ENCODE results near the gene USF1. TPM values are rescaled to one million over a fixed set of nuclear protein-coding genes. Genes with fewer than 3 reads are reported as not detected.

The USF1 gene
- total RNA-seq, 2 experiments from 2014 or later = 75.4 to 90.1 TPM

DNA sequence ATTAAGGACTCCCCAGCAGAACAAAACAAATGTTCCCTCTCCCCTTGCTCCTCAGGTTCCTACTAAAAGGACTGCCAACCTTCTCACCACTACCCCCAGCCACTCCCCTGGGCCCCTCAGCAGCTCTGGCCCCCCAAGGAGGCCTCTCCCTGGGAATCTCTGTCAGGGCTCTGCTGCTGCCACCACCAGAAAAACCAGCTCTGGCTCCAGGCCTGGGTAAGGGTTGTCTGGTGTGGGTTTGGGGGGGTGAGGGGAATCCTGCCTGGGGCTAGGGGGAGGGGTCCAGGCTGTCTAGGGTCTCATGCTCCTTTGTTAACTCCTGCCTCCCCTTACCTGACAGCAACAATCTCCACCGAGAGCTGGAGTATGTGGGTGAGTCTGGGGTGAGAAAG is 38.8 kb upstream of the USF1 start:
- no peak for ATAC-seq
- Mint-ChIP-seq H3K9me3 (ENCODE audit: low read depth) (no peaks in the 10 kb centered on the region), H3K27me3 (no peaks in the 10 kb centered on the region), H3K4me1 (peaks cover 9% of the 10 kb centered on the region), H3K36me3 (no peaks in the 10 kb centered on the region), H3K4me3 (no peak overlapping the region), H3K27ac (no peak overlapping the region)
- CTCF ChIA-PET = interaction anchor here (4.8 kb wide), 1 partner anchor 13 kb away, joined by 22 read pairs; the partner anchor contains the start of gene KLHDC9
- DNase-seq = no peak

DNA sequence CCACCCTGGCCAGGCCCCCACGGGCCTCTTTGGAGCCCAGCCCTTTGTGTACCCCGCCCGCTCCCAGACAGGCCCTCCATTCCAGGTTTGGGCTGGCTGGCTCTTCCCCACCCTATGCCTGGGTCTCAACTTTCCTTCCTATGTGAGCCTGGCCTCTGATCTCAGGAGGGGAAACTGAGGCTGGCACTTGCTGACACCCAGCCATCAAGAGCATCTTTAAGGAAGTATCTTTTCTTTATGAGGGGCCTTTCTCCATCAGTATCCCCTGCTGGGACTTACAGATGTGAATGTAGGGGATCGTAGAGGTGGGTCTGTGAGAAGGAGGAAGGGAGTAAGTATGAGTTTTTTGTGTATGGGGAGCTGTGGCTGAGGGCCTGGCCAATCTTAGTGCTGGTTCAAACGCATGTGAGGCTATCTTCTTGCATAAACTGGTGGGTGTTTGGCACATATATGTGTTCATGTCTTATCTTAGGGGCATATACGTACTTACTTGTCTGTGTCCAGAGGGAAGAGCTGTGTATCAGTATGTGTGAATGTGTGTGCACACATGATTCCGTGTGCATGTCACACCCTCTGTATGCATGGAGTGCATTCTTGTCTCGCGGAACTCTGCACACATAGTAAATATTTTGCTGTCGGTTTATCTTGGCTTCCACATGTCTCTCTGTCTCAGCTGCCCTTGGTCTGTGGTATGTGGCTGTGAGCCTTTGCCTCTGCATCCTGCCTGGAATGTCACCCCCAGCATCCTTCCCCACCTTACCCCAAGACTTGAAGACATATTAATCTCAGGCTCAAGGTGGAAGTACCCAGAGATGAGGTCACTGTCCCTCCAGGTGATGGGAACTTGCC is 38.2 kb upstream of the USF1 start:
- Mint-ChIP-seq H3K4me3 (no peak overlapping the region), H3K36me3 (no peaks in the 10 kb centered on the region), H3K27me3 (no peaks in the 10 kb centered on the region), H3K27ac (no peak overlapping the region), H3K4me1 (peaks cover 12% of the 10 kb centered on the region), H3K9me3 (ENCODE audit: low read depth) (no peaks in the 10 kb centered on the region)
- no peak for ATAC-seq
- no peak for DNase-seq
- CTCF ChIA-PET = interaction anchor here (2.2 to 4.8 kb wide), 3 partner anchors 12 to 15 kb away, joined by 5 to 22 read pairs (median 12); partner anchors contain the start of gene KLHDC9

DNA sequence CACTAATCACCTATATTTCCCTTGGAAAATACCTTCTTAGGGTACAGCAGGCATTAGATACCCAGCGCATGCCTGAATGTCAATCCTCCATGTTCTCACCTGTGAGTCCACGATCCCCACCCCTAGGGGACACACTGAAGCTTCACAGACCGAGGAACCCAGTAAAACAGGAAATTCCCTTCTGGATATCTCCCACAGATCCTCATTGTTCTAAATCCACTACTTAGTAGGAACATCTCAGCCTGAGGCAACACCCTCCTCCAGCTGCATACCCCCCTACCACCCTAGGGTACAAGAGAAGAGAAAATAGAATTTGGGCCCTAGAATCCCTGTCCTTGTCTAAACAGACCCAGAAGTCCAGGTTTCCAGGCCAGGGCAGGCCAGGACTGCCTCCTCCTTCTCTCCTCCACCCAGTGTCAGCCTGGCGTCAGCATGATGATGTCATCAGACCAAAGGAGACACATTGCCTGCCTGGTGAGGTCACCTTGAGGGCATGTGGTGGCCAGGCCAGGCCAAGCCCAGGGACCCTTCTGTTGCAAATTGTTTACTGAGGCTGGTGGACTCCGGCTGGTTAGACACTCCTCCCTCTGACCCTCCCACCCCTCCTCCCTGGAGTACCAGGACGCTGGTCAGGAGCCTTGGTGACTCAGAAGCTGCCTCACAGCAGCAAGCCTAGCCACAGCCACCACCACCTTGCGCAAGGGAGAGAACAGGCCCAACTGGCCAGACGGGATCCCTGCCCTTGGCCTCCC is 37.4 kb upstream of the USF1 start:
- CTCF ChIA-PET = interaction anchor here (2.2 to 4.8 kb wide), 3 partner anchors 12 to 14 kb away, joined by 5 to 22 read pairs (median 12); partner anchors contain the start of gene KLHDC9
- Mint-ChIP-seq H3K27me3 (no peaks in the 10 kb centered on the region), H3K4me1 (peaks cover 12% of the 10 kb centered on the region), H3K36me3 (no peaks in the 10 kb centered on the region), H3K9me3 (ENCODE audit: low read depth) (no peaks in the 10 kb centered on the region), H3K4me3 (no peak overlapping the region), H3K27ac (no peak overlapping the region)
- ATAC-seq (no peak), DNase-seq (no peak)

DNA sequence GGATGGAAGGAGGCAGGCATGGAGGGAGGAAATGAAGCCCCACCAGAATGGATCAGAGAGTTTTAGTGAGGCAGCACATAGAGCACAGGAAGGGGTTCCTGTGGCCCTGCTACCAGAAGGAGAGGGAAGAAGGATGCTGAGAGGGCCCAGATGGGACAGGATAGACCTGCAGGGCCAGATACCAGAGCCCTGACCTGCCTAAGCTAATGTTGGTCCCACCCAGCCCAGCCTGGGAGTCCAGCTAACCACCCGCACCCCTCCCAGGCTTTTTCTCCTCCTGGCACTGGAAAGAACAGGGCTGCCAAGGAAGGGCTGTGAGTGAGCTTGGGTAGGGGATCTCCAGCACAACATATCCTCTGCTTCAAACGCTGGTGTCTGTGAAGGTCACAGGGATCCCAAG is 36.7 kb upstream of the USF1 start:
- H3K27me3 Mint-ChIP-seq = no peaks in the 10 kb centered on the region
- peaks cover 12% of the 10 kb centered on the region for H3K4me1 Mint-ChIP-seq
- H3K36me3 Mint-ChIP-seq = no peaks in the 10 kb centered on the region
- DNase-seq (no peak), ATAC-seq (no peak)
- CTCF ChIA-PET = interaction anchor here (2.2 to 3.2 kb wide), 2 partner anchors 11 to 14 kb away, joined by 5 to 12 read pairs; no protein-coding TSS in a partner anchor
- no peaks in the 10 kb centered on the region for H3K9me3 Mint-ChIP-seq (ENCODE audit: low read depth)
- H3K4me3 Mint-ChIP-seq = no peak overlapping the region
- H3K27ac Mint-ChIP-seq = no peak overlapping the region

DNA sequence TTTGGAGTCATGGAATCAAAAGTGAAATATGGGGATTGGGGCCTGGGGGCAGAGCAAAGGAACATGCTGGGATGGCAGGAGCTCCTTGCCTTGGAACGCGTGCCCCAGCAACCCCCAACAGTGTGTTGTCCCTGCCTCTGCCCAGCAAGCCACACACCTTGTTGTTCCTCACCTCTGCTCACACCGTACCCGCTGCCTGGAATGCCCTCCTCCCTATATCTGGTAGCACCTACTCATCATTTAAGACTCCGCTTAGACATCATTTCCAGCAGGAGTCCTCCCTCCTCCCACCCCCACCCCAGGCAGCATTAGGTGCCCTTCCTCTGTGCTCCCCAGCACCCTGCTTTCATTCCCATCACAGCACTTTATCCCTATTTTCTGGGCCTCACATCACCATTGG is 35.7 kb upstream of the USF1 start:
- CTCF ChIA-PET = interaction anchor here (1.4 to 3.2 kb wide), 2 partner anchors 9 to 10 kb away, joined by 3 to 12 read pairs; no protein-coding TSS in a partner anchor

DNA sequence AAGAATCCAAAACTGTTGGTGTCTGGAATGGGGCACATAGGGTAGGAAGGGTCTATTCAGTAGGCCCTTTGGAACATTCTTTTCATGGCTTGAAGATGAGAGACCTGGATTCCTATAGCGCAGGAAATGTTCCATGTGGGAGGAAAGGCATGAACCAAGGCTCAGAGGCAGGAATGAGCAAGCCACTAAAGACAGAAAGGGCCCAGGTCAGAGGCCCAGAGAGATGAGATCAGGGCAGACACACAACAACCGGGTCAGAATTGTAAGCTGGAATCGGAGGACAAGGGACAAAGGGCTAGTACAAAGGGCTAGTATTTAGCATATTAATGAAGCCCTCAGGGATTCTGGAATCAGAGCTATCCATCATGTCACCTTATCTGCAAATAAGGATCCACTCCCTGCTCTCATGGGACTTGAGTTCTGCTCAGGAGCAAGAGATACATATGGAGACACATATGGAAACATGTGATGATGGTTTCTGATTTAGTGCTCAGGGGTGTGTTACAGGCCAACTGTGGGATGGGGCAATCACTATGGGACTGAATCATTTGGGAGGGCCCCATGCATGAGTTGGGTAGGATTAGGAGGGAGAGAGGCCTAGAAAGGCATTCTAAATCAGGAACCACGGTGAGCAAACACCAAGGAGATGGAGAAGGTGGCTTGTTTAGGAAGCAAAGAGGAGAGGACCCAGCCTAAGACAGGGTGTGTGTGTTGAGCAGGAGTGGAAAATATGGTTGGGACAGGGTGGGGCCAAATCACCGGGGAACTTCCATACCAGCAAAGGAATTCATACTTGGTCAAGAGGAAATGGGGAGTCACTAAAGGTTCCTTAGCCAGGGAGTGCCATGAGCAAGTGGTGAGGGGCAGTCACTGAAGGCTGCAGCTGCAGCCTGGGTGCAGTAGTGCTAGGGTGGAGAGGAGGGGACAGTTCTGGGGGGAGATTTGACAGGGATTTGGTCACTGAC is 34.9 kb upstream of the USF1 start:
- CTCF ChIA-PET = interaction anchor here (0.8 to 3.2 kb wide), 3 partner anchors 9 to 10 kb away, joined by 3 to 12 read pairs (median 3); no protein-coding TSS in a partner anchor
- Mint-ChIP-seq H3K9me3 (ENCODE audit: low read depth) (no peaks in the 10 kb centered on the region), H3K27ac (no peak overlapping the region), H3K36me3 (no peaks in the 10 kb centered on the region), H3K4me1 (peaks cover 12% of the 10 kb centered on the region), H3K4me3 (no peak overlapping the region), H3K27me3 (no peaks in the 10 kb centered on the region)
- ATAC-seq = no peak
- DNase-seq = no peak

More for the DNA sequence above, 35.7 kb upstream of the USF1 start:
- Mint-ChIP-seq H3K4me1 (peaks cover 12% of the 10 kb centered on the region), H3K27ac (no peak overlapping the region), H3K36me3 (no peaks in the 10 kb centered on the region), H3K27me3 (no peaks in the 10 kb centered on the region), H3K4me3 (no peak overlapping the region), H3K9me3 (ENCODE audit: low read depth) (no peaks in the 10 kb centered on the region)
- ATAC-seq = no peak
- no peak for DNase-seq

DNA sequence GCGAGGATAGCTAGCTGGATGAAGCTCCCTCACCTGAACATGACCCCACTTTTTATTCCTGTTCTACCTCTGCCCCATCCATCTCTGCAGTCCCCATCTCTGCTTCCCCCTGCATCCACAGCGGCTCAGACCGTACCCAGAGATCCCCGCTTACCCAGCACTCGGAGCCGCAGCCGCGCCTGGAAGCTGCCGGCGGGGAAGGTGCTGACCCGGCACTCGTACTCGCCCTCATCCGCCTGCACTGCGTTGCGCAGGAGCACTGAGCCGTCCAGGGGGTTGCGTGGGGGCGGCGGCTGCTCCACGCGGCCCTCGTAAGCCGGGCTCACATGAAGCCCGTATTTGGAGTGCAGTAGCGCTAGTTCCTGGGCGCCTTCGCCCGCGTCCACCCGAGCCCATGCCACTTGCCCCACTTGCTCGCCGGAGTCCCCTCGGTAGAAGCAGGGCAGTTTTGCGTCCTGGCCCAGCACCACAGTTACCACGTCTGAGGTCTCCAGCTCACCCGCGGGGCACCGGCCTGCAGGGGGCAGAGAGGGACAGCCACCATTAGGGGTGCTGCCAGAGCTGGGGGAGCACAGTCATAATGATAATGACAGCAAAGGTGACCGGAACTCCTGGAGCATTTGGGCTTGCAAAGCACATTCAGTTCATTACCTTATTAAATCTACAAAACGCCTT is 33.8 kb upstream of the USF1 start:
- Mint-ChIP-seq H3K9me3 (ENCODE audit: low read depth) (no peaks in the 10 kb centered on the region), H3K4me3 (no peak overlapping the region), H3K27me3 (no peaks in the 10 kb centered on the region), H3K36me3 (no peaks in the 10 kb centered on the region), H3K27ac (no peak overlapping the region), H3K4me1 (peaks cover 12% of the 10 kb centered on the region)
- CTCF ChIA-PET = interaction anchor here (0.8 to 2.6 kb wide), 4 partner anchors 8 to 38 kb away, joined by 3 to 15 read pairs (median 4); partner anchors contain the start of genes KLHDC9 and NECTIN4
- no peak for ATAC-seq
- DNase-seq = no peak

GRCh38 chr1:161077426-161077825 is 31.6 kb upstream of the USF1 start:
- Mint-ChIP-seq H3K9me3 (ENCODE audit: low read depth) (no peaks in the 10 kb centered on the region), H3K27ac (no peak overlapping the region), H3K4me1 (peaks cover 24% of the 10 kb centered on the region), H3K36me3 (no peaks in the 10 kb centered on the region), H3K27me3 (no peaks in the 10 kb centered on the region), H3K4me3 (no peak overlapping the region)
- CTCF ChIA-PET = interaction anchor here (2.6 kb wide), 1 partner anchor 20 kb away, joined by 15 read pairs; the partner anchor contains the start of gene KLHDC9
- DNase-seq = no peak
- no peak for ATAC-seq

GRCh38 chr1:161076410-161076809 is 30.6 kb upstream of the USF1 start:
- Mint-ChIP-seq H3K9me3 (ENCODE audit: low read depth) (no peaks in the 10 kb centered on the region), H3K27ac (no peak overlapping the region), H3K4me1 (peaks cover 32% of the 10 kb centered on the region), H3K4me3 (no peak overlapping the region), H3K27me3 (no peaks in the 10 kb centered on the region), H3K36me3 (no peaks in the 10 kb centered on the region)
- CTCF ChIA-PET = interaction anchor here (0.5 to 1.6 kb wide), 2 partner anchors 21 to 84 kb away, joined by 3 to 7 read pairs; partner anchors contain the start of gene KLHDC9
- DNase-seq (no peak), ATAC-seq (no peak)

DNA sequence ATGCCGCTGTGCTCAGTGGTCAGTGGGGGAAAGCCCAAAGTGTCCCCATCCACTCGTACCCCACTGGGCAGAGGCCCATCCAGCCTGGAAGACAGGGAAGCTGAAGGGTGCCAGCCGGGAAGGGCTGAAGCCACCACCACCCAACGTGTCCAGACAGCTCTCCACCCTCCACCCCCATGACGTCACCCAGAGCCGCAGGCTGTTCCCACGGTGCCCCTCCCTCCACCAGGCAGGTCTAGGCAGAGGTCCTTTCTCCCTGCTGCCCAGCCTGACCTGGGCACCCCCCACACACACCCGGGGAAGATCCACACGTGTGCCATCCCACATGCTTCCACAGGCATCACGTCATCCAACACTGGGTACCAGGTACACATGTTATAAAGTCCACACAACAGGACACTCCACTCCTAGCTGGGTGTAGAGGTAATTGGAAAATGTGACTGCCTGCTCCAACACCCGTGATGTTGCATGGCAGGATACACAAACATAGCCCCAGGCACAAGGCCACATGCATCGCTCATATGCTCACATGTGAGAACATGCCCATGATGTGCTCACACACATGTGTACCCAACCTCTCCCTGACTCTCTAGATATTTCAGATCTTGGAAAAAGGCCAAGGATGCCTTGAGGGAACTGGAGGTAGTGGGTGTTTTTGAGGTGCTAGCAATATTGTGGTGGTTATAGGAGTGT is 29.0 kb upstream of the USF1 start:
- no peaks in the 10 kb centered on the region for H3K27me3 Mint-ChIP-seq
- DNase-seq (no peak), ATAC-seq (no peak)
- H3K36me3 Mint-ChIP-seq = no peaks in the 10 kb centered on the region
- CTCF ChIA-PET = interaction anchor here (8.2 kb wide), 1 partner anchor 23 kb away, joined by 154 read pairs; the partner anchor contains the start of gene KLHDC9
- H3K4me3 Mint-ChIP-seq = no peak overlapping the region
- no peaks in the 10 kb centered on the region for H3K9me3 Mint-ChIP-seq (ENCODE audit: low read depth)
- H3K4me1 Mint-ChIP-seq = peaks cover 39% of the 10 kb centered on the region
- H3K27ac Mint-ChIP-seq = no peak overlapping the region

- CTCF ChIA-PET = interaction anchor here (8.2 kb wide), 1 partner anchor 24 kb away, joined by 154 read pairs; the partner anchor contains the start of gene KLHDC9
These were observed 27.8 kb upstream of the USF1 start for GRCh38 chr1:161073474-161074121.

More at GRCh38 chr1:161073474-161074121, 27.8 kb upstream of the USF1 start:
- H3K36me3 Mint-ChIP-seq = peaks cover 9% of the 10 kb centered on the region
- no peak overlapping the region for H3K4me3 Mint-ChIP-seq
- ATAC-seq (no peak), DNase-seq (no peak)
- H3K27ac Mint-ChIP-seq = peak overlapping the region; percentile 22
- H3K4me1 Mint-ChIP-seq = peaks cover 33% of the 10 kb centered on the region
- no peaks in the 10 kb centered on the region for H3K27me3 Mint-ChIP-seq
- no peaks in the 10 kb centered on the region for H3K9me3 Mint-ChIP-seq (ENCODE audit: low read depth)

Data from activated CD8-positive, alpha-beta memory T cell treated with anti-CD3 and anti-CD28 coated beads, Interleukin-2, amount 10 ng/mL, durations not matched to agents 7 days and 5 days (primary cell).